ENCODE results near the gene BMF.
A peak's percentile ranks its signal among the peaks of the same experiment; 100 is the strongest.

The BMF gene

DNA sequence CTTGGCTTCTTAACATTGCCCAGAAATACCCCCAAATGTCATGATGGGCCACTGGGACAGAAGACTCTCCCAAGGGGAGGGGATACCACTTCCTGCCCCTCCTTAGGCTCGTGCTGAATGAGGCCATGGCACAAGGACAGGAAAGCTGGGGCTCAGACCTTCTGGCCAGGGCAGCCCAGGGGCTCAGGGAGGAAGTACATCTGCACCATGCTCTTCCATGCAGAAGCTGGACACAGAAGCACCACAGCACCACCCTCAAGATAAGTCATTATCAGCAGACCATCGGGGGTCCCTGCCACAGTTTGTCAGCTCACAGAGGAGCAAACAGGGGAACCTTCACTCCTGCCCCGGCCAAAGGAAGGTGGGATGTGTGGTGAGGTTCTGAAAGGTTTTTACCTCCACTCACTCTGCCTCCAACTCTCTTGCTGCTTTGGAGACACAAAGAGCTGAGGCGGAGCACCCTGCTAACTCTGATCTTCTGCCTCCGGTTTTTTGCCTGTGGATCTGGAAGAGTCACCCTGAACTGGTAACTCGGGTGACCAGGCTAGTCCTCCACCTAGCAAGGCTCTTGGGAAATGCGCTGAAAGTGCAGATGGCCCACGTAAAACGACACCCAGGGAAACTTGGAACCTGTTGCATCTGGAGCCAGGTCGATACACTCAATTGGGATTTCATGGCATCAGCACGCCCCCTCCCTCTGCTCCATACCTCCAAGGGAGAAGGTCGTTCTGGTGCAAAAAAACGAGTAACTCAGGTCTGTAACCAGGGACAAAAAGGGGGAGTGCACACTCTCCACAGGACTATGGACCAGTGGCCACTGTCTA is 8.3 kb downstream of the BMF start:
- peaks cover 8% of the 10 kb centered on the region for H3K36me3 ChIP-seq (ENCODE audit: control insufficient read depth, insufficient read depth, low read length)
- H3K4me3 ChIP-seq (replicated peaks; ENCODE audit: low read depth, low read length), result no peak overlapping the region
- H3K27me3 ChIP-seq (replicated peaks; ENCODE audit: control insufficient read depth, insufficient read depth, low read length), result no peaks in the 10 kb centered on the region
- no peak for TF ChIP-seq CTCF (IDR thresholded peaks at IDR 0.05; ENCODE audit: insufficient read depth, low read length, poor library complexity, severe bottlenecking)
- DNase-seq (ENCODE audit: extremely low read depth, insufficient read length), result no peak

- Histone ChIP-seq H3K27me3 (replicated peaks; ENCODE audit: control insufficient read depth, insufficient read depth, low read length) (no peaks in the 10 kb centered on the region), H3K36me3 (ENCODE audit: control insufficient read depth, insufficient read depth, low read length) (peaks cover 6% of the 10 kb centered on the region), H3K4me3 (replicated peaks; ENCODE audit: low read depth, low read length) (peak overlapping the region; percentile 32)
- DNase-seq (ENCODE audit: extremely low read depth, insufficient read length), result peak; percentile 85
- TF ChIP-seq CTCF (IDR thresholded peaks at IDR 0.05; ENCODE audit: insufficient read depth, low read length, poor library complexity, severe bottlenecking), result no peak
Observed at GRCh38 chr15:40098489-40099261, 10.0 kb downstream of the BMF start.

GRCh38 chr15:40097968-40098476 is 10.7 kb downstream of the BMF start:
- peaks cover 6% of the 10 kb centered on the region for H3K36me3 ChIP-seq (ENCODE audit: control insufficient read depth, insufficient read depth, low read length)
- DNase-seq (ENCODE audit: extremely low read depth, insufficient read length), result no peak
- TF ChIP-seq CTCF (IDR thresholded peaks at IDR 0.05; ENCODE audit: insufficient read depth, low read length, poor library complexity, severe bottlenecking), result no peak
- no peaks in the 10 kb centered on the region for H3K27me3 ChIP-seq (replicated peaks; ENCODE audit: control insufficient read depth, insufficient read depth, low read length)
- no peak overlapping the region; the same call in 1 of the 2 replicates for H3K4me3 ChIP-seq (replicated peaks; ENCODE audit: low read depth, low read length)

GRCh38 chr15:40097096-40097967 is 11.3 kb downstream of the BMF start:
- Histone ChIP-seq H3K4me3 (replicated peaks; ENCODE audit: low read depth, low read length) (no peak overlapping the region), H3K36me3 (ENCODE audit: control insufficient read depth, insufficient read depth, low read length) (peaks cover 6% of the 10 kb centered on the region), H3K27me3 (replicated peaks; ENCODE audit: control insufficient read depth, insufficient read depth, low read length) (no peaks in the 10 kb centered on the region)
- TF ChIP-seq CTCF (IDR thresholded peaks at IDR 0.05; ENCODE audit: insufficient read depth, low read length, poor library complexity, severe bottlenecking), result no peak
- DNase-seq (ENCODE audit: extremely low read depth, insufficient read length), result no peak

DNA sequence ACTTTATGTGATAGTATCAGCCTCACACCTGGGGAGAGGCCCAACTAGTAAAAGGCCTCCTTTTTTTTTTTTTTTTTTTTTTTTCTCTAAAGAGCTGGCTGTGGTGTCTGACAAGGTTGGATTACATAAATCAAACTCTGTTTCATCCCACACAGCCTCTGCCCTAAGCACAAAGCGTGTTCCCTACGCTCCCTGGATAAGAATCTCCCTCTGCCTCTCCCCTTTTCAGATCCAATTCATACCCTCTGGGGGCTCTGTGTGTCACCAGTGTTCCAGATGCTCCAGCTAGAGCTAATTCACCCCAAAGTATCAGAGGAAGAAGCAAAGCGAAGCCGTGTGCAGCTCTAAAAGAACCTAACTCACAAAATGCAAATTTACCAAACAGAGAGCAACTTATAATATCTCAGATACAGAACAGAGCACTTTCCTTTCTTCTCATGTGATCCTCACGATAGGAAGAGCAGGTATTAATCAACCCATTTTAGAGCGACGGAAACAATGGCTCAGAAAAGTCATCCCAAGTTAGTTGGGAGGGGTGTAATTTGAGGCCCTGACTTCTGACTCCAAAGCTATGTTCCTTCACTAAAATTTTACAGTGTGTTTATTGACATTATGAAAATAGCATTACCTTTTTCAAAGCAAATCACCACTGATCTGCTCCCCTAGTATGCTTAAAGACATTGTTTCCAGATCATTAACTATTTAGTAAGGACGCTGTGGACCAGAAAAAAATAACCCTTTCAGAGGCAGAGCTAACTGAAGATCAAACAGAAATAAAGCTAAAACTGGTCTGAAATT is 12.4 kb downstream of the BMF start:
- no peak overlapping the region; the same call in 1 of the 2 replicates for H3K4me3 ChIP-seq (replicated peaks; ENCODE audit: low read depth, low read length)
- DNase-seq (ENCODE audit: extremely low read depth, insufficient read length), result no peak
- TF ChIP-seq CTCF (IDR thresholded peaks at IDR 0.05; ENCODE audit: insufficient read depth, low read length, poor library complexity, severe bottlenecking), result no peak
- H3K36me3 ChIP-seq (ENCODE audit: control insufficient read depth, insufficient read depth, low read length), result peaks cover 6% of the 10 kb centered on the region
- no peaks in the 10 kb centered on the region for H3K27me3 ChIP-seq (replicated peaks; ENCODE audit: control insufficient read depth, insufficient read depth, low read length)

All from GM06990 (cell line).